PC-9 (cell line): ENCODE data around the gene POU3F1. TPM values are rescaled to one million over a fixed set of nuclear protein-coding genes. Genes with fewer than 3 reads are reported as not detected.
A peak's percentile ranks its signal among the peaks of the same experiment; 100 is the strongest.
"Not testable (repeated sequence)": the region's sequence is repeated elsewhere in the genome, so short reads cannot be mapped to it uniquely, and the experiment has no call there.

Experiments used
- BruUV-seq: library from RNA; stranded (reverse); fragments of 400-500 nt; replicated peaks from 2 replicates; lab custom pipeline; 2021; lab: Mats Ljungman, UMichigan
- CTCF ChIA-PET: fragments of 300-600 bp; sonication (Branson Sonifier 250); formaldehyde crosslinking; loops from one replicate; lab custom pipeline; 2022; ENCODE audit warnings: antibody characterized with exemption; lab: Charles Lee
- POLR2A ChIA-PET: fragments of 300-600 bp; sonication (Branson Sonifier 250); formaldehyde crosslinking; loops from one replicate; lab custom pipeline; 2022; ENCODE audit warnings: antibody characterized with exemption; ENCODE audit not compliant: unreplicated experiment; lab: Charles Lee
- DNase-seq, 2 experiments: peaks; one replicate each; pipeline versions ENCODE4 v3.0.0 to v3.0.0-alpha.2; 2015 to 2022; ENCODE audit warnings: mixed read lengths in 1 of 2
- H2AFZ ChIP-seq: fragments of 200-600 bp; sonication (generic); 2 replicates; pipeline ENCODE4 v1.8.1; 2017; ENCODE audit warnings: antibody characterized with exemption
- H3F3A ChIP-seq: fragments of 200-600 bp; sonication (generic); 2 replicates; pipeline ENCODE4 v1.8.1; 2017; ENCODE audit warnings: antibody characterized with exemption, mild to moderate bottlenecking, low read depth; ENCODE audit not compliant: insufficient read depth
- H3K27ac ChIP-seq: fragments of 200-600 bp; sonication (generic); 2 replicates; pipeline ENCODE4 v1.6.1; 2016; ENCODE audit warnings: mixed run types
- H3K27me3 ChIP-seq: fragments of 200-600 bp; sonication (generic); 2 replicates; pipeline ENCODE4 v1.6.1; 2016; ENCODE audit warnings: low read depth, mixed run types; ENCODE audit not compliant: insufficient read depth
- H3K36me3 ChIP-seq: fragments of 200-600 bp; sonication (generic); 2 replicates; pipeline ENCODE4 v1.6.1; 2016; ENCODE audit warnings: low read depth, mixed run types
- H3K4me1 ChIP-seq: fragments of 200-600 bp; sonication (generic); replicated peaks from 2 replicates; pipeline ENCODE4 v1.6.1; 2016; ENCODE audit warnings: mixed run types; ENCODE audit not compliant: insufficient read depth
- H3K4me2 ChIP-seq: fragments of 200-600 bp; sonication (generic); 2 replicates; pipeline ENCODE4 v1.6.1; 2017; ENCODE audit warnings: mixed run types
- H3K4me3 ChIP-seq: fragments of 200-600 bp; sonication (generic); 2 replicates; pipeline ENCODE4 v1.6.1; 2016; ENCODE audit warnings: mixed run types
- H3K79me2 ChIP-seq: fragments of 200-600 bp; sonication (generic); 2 replicates; pipeline ENCODE4 v1.6.1; 2017; ENCODE audit warnings: low read depth, mixed run types
- H3K9me2 ChIP-seq: fragments of 200-600 bp; sonication (generic); 2 replicates; pipeline ENCODE4 v1.8.1; 2017; ENCODE audit warnings: mild to moderate bottlenecking; ENCODE audit not compliant: insufficient read depth
- H3K9me3 ChIP-seq: fragments of 200-600 bp; sonication (generic); 2 replicates; pipeline ENCODE4 v1.8.1; 2016; ENCODE audit warnings: low read depth; ENCODE audit not compliant: insufficient read depth
- H4K20me1 ChIP-seq: fragments of 200-600 bp; sonication (generic); 2 replicates; pipeline ENCODE4 v1.8.1; 2017; ENCODE audit not compliant: insufficient read depth
- CTCF ChIP-seq: fragments of 200-600 bp; sonication (generic); conservative IDR thresholded peaks from 2 replicates; pipeline ENCODE4 v1.6.1; 2017; ENCODE audit warnings: mixed run types, antibody characterized with exemption, mild to moderate bottlenecking, moderate library complexity
- EZH2 ChIP-seq: fragments of 200-600 bp; sonication (generic); IDR thresholded peaks from 2 replicates; pipeline ENCODE4 v1.8.0; 2017; ENCODE audit warnings: antibody characterized with exemption, low read depth
- intact Hi-C: fragments of 100-400 bp; cut with micrococcal nuclease; formaldehyde crosslinking; loops from one replicate; pipeline ENCODE4 v1.10.0; 2022; ENCODE audit not compliant: unreplicated experiment
- total RNA-seq: library from RNA; stranded (reverse); gene quantifications from 2 replicates; pipeline ENCODE4 v1.2.3, GENCODE V29; 2021

Gene POU3F1
- total RNA-seq, 1 experiment from 2014 or later = not detected

- intact Hi-C loops = no loop called here
- ChIA-PET POLR2A (no interaction called here), CTCF (interaction anchor here (0.6 kb wide), 2 partner anchors 531 to 806 kb away, joined by 3 to 4 read pairs; no protein-coding TSS in a partner anchor)
- no peaks in the 10 kb centered on the region for H3K9me2 ChIP-seq
- no peaks in the 10 kb centered on the region for H3K79me2 ChIP-seq
- H3K27me3 ChIP-seq = no peaks in the 10 kb centered on the region
- no peaks in the 10 kb centered on the region for H4K20me1 ChIP-seq
- no TSS peak for BruUV-seq
- H3K9me3 ChIP-seq = no peaks in the 10 kb centered on the region
- H3K4me2 ChIP-seq = no peak overlapping the region
- no peaks in the 10 kb centered on the region for H3K36me3 ChIP-seq
- no peak for DNase-seq
- no peak overlapping the region for H2AFZ ChIP-seq
- peak; percentile 43 for TF ChIP-seq CTCF
- no peak for TF ChIP-seq EZH2
- H3K4me3 ChIP-seq = no peak overlapping the region
- no peaks in the 10 kb centered on the region for H3F3A ChIP-seq
- H3K27ac ChIP-seq = no peak overlapping the region
- H3K4me1 ChIP-seq = no peaks in the 10 kb centered on the region
Measured at GRCh38 chr1:38037221-38037939, 9.2 kb downstream of the POU3F1 start.

DNA sequence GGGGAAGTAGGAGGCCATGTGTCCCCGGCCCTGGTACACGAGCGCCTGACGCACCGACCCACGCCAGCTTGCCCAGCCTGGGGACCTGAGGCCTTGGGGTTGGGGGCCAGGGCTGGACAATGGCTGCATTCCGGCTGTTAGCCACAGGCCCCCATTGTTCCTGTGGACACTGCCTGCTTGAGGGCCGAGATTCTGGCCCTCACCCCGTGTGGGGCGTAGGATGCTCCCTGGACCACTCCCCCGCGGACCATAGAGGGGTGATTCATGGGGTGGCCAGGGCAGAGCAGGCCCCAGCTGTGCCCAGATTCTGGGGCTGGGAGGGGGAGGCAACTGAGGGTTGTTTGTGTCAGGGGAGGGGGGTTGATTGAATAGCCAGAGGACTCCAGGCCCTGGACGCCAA, 11.7 kb downstream of the POU3F1 start:
- H3K79me2 ChIP-seq = no peaks in the 10 kb centered on the region
- DNase-seq = no peak
- ChIA-PET POLR2A (no interaction called here), CTCF (no interaction called here)
- intact Hi-C loops = no loop called here
- H3F3A ChIP-seq = peaks cover 7% of the 10 kb centered on the region; the same call in 1 of the 2 replicates
- H3K4me2 ChIP-seq = no peak overlapping the region
- H3K9me3 ChIP-seq = no peaks in the 10 kb centered on the region
- H4K20me1 ChIP-seq = no peaks in the 10 kb centered on the region
- H3K4me3 ChIP-seq = no peak overlapping the region
- no peaks in the 10 kb centered on the region for H3K9me2 ChIP-seq
- no peak overlapping the region for H2AFZ ChIP-seq
- H3K36me3 ChIP-seq = no peaks in the 10 kb centered on the region
- H3K4me1 ChIP-seq = peaks cover 16% of the 10 kb centered on the region
- TF ChIP-seq EZH2 = no peak
- TF ChIP-seq CTCF = no peak
- H3K27me3 ChIP-seq = no peaks in the 10 kb centered on the region
- BruUV-seq = no TSS peak
- no peak overlapping the region for H3K27ac ChIP-seq

DNA sequence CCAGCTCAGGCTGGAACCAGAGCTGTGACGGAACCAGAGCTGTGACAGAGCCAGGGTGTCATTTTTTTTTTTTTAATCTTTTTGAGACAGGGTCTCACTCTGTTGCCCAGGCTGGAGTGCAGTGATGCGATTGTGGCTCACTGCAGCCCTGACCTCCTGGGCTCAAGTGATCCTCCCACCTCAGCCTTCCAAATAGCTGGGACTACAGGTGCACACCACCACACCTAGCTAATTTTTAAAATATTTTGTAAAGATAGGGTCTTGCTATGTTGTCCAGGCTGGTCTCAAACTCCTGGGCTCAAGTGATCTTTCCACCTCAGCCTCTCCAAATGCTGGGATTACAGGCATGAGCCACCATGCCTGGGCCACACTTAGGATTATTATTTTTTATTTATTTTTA, 13.6 kb downstream of the POU3F1 start:
- H3K9me3 ChIP-seq, intact Hi-C loops, H3K9me2 ChIP-seq, BruUV-seq, H3K79me2 ChIP-seq, DNase-seq, H4K20me1 ChIP-seq, H3K4me3 ChIP-seq, H3K27me3 ChIP-seq, CTCF ChIA-PET, H3K36me3 ChIP-seq, H3K4me2 ChIP-seq, H2AFZ ChIP-seq, H3K27ac ChIP-seq: not testable (repeated sequence)
- H3F3A ChIP-seq = peaks cover 24% of the 10 kb centered on the region; the same call in 1 of the 2 replicates
- H3K4me1 ChIP-seq = peaks cover 35% of the 10 kb centered on the region
- POLR2A ChIA-PET = interaction anchor here (0.6 kb wide), 1 partner anchor 21 kb away, joined by 3 read pairs; no protein-coding TSS in a partner anchor
